ENCODE data around the gene AKAP11.

AKAP11 gene

DNA sequence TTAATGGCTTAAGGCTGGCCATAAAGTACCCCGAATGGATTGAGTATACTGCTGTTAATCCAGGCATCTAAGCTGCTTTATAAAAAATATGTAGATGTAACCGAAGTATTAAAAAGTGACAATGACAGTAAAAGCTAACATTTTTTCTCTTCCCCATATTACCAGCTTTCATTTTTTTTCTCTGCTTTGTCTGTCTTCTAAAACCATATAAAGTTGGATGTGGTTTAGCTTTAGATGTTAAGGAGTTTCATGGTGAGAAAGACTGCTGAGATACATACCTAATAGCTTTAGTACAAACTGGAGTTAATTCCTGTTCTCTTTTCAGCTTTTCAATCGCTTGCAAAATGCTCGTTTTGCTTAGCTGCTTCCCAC lies 838 bp downstream of the AKAP11 start:
- DNase-seq: peak; percentile 25

DNA sequence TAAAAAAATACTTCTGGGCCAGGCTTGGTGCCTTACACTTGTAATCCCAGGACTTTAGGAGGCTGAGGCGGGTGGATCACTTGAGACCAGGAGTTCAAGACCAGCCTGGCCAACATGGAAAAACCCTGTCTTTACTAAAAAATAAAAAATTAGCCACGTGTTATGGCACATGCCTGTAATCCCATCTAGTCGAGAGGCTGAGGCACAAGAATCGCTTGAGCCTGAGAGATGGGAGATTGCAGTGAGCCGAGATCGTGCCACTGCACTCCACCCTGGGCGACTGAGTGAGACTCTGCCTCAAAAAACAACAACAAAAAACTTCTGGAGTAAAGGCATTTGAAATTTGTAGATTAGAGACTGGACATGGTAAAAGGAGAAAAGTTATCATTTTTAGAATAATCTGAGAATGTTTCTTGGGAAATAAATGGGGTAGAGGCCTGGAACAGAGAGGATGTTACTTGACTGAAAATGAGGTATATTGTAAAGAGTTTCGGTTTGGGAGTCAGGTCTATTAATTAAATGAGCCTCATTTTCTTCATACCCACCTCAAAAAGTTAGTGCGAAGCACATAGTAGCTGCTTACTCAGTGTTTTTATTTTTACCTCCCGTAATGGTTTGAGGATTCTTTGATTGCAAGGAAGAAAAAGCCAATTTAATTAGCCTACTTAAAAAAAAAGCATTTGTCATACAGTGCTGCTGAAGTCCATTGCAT lies 2.6 kb downstream of the AKAP11 start:
- DNase-seq: no peak

GRCh38 chr13:42275098-42275471 lies 3.1 kb downstream of the AKAP11 start:
- DNase-seq: no peak

GRCh38 chr13:42275506-42275905 lies 3.6 kb downstream of the AKAP11 start:
- no peak for DNase-seq

DNA sequence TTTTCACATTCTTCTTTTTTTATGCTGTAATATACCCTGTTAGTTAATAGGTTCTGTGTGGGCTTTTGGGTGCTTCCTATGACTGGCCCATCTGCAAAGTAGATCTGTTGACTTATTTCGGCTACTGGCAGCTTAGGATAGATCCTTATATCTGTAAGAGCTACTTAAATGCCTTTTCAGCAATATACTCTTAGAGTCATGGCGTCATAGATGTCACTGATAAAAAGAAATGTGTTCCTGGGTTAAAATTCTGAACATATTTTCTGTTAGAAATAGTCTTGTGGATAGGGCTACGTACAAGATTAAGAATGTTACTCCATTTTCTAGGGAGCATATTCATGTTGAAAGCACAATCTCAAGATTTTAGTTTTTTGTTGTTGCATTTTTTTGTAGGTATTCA lies 4.7 kb downstream of the AKAP11 start:
- DNase-seq: no peak

DNA sequence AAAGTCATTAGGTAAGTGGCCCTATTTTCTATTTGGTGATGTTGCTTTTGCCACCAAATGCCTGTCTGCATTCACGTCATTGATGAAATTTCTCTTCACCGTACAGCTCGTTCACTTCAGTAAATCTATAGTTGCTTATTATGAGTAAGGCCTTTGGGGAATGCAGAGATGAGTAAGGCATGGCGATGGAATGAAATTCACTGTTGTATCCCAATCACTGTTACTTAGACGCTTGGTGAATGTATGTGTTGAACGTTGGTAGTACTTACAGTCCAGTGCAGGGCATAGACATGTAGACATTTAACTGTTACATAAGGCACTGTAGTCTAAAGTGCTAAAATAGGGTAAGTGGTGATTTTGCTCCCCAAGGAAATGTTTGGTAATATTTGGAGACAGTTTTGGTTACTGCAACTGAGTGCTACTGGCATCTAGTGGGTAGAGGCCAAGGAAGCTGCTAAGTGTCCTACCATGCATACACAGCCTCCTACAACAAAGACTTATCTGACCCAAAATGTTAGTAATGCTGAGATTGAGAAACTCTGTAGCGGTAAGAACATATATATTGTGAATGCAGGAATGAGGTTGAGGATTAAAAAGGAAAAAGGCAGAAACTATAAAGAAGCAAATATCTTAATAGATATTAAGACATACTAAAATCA lies 5.8 kb downstream of the AKAP11 start:
- DNase-seq: no peak

GRCh38 chr13:42279080-42279479 lies 7.1 kb downstream of the AKAP11 start:
- DNase-seq: no peak

- no peak for DNase-seq
Observed at GRCh38 chr13:42279986-42280385, 8.0 kb downstream of the AKAP11 start.

DNA sequence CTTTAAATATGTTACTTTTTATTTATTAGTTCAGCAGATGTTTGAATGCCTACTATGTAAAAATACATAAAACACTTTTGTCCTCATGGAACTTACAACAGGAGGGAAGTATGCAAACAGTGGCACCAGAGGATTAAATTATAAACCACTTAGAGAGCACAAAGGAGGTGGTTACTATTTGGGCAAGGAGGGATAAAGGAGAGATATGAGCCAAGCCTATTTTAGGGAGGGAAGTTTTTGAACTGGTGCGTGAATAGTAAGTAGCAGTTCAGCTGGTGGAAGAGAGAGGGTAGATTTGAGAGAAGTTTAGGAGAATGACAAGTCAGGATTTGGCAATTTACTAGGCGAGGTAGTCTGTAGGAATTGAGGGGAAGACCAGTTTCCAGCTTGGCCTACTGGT lies 8.6 kb downstream of the AKAP11 start:
- DNase-seq: no peak

GRCh38 chr13:42283574-42283973 lies 11.6 kb downstream of the AKAP11 start:
- DNase-seq: no peak

GRCh38 chr13:42284068-42284467 lies 12.1 kb downstream of the AKAP11 start:
- no peak for DNase-seq

DNA sequence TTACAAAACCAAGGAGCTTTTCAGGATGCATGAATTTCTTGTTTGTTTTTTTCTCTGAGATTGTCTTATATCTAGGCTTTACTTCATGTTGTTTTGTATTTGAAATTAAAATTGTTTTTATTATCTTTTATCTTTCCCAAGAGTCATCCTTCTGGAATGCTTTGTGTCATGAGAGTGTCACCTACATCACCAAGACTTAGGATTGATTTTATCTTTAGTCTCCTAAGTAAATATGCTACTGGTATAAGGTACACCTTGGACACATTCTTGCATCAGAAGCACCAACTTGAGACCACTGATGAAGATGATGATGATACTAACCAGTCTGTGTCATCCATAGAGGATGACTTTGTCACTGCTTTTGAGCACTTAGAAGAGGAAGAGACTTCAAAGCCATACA lies 26.4 kb downstream of the AKAP11 start:
- DNase-seq: no peak

GRCh38 chr13:42305503-42305902 lies 33.6 kb downstream of the AKAP11 start:
- no peak for DNase-seq

DNA sequence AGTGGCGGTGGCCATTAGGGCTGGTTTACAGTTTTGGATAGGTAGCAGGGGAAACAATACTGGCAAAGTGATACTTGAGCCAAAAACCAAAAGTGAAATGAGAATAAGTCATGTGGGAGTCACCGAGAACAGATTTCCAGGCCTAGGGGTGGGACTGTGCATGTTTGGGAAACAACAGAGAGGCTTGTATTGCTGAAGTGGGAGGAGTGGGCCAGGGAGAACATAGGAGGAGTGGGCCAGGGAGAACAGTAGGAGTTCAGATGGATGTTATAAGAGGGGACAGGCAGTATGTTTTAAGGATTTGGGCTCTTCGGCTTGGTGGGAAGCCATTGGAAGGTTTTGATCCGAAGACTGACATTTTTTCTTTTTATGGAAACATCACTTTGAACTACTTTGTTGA lies 35.5 kb downstream of the AKAP11 start:
- no peak for DNase-seq

GRCh38 chr13:42312817-42313431 lies 41.0 kb downstream of the AKAP11 start:
- DNase-seq: no peak

DNA sequence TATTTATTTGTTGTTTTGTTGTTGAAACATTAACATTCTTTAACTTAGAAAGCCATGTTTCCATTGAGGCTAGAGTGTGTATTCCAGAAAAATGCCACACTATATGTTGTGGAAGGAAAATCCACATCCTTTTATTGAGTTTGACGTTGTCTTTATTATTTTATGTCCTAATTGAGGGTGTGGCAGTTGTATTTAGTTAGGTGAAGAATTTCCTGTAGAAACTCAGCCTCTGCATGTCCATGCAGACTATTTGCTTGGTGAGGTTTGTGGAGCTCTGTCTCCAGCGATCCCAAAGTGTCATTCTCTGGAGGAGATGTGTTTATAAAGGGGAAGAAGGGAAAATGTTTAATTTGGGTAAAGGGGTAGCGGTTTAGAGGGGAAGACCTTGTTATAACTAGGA lies 46.6 kb downstream of the AKAP11 start:
- DNase-seq: no peak

DNA sequence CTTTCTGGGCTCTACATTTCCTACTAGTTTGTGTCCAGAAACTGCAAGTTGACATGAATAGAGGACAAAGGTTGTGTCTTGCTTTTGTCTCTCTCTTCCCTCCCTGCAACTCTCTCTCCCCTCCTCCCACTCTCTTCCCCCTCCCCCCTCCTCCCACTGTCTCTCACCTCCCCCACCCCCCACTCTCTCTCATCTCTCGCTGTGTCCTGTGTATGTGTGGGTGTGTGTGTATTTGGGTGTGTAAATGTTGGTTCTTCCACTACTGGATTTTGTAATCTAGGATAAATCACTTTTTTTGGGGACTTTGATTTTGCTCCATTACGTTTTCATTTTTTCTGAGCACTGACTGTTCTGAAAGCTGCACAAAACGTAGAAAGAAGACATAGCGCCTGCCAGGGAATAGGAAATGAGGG lies 48.4 kb downstream of the AKAP11 start:
- DNase-seq: no peak

DNA sequence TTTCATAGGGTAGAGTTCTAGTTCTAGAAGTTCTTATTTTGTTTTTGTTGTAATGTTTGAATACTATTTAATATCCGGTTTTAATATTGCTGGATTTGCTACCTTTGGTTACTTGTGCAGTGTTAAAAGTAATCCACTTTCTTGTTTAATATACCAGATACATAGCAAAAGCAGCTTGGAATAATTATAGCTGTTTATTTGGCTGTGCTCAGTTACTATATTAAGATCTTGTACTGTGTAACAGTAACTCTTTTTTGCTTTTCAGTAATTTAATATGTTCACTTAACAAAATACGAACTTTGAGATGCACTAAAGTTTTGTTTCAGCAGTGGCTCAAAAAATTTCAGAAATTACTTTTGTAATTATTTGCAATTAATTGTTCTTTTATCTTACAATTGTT lies 50.9 kb downstream of the AKAP11 start:
- no peak for DNase-seq

- DNase-seq: no peak
Observed at GRCh38 chr13:42324704-42325103, 52.8 kb downstream of the AKAP11 start.

DNA sequence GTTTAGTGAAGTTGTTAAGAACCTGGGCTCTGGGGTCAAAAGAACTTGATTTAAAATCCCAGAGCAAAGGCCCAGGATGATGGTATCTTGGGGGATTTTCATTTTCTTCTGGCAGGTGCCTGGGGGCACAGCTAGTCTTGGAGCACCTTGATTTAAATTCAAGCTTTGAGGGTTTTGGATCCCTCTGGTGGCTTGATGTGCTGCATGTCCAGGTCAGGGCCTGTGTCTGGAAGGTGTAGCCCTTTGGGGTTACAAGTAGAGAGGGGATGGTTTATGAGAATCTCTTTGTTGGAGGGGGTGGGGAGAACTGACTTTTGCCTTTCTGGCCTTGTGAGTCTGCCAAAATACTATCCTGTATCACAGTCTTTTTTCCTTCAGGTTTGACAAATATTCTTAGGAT lies 55.8 kb downstream of the AKAP11 start:
- DNase-seq: no peak

DNA sequence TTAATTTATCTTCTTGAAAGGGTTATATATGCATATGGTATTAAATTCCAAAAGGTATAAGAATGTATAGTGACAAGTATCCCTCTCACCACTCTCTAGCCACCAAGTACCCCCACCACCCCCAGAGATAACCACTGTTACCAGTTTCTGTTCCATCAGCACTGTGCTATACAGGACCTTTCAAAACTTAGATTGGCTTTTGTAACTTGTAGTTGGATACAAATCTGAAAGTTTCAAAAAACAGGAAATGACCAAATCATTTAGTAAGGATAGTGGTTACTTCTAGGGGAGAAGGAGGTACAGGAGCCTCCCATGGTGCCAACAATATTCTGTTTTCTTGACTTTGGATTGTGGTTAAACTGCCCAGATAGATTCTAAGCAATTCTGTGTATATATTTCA lies 56.7 kb downstream of the AKAP11 start:
- DNase-seq: no peak

- DNase-seq: no peak
Observed at GRCh38 chr13:42329239-42329638, 57.3 kb downstream of the AKAP11 start.

DNA sequence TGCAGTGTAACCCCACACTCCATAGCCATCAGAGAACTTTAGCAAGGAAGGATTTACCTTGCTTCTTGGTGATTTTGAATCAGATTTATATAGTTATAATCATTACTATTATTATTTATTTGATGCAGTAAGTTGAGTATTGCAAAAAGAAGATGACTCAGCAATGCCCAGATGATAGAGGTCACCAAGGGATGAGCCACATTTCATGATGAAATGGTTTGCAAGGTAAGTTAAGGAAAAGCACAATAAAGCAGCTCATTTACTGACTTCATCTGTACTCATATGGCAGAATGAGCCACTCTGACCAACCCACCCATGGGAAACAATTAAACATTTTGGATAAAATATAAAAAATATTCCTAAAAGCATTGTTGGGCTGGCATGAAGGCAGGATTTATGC lies 59.1 kb downstream of the AKAP11 start:
- DNase-seq: no peak

DNA sequence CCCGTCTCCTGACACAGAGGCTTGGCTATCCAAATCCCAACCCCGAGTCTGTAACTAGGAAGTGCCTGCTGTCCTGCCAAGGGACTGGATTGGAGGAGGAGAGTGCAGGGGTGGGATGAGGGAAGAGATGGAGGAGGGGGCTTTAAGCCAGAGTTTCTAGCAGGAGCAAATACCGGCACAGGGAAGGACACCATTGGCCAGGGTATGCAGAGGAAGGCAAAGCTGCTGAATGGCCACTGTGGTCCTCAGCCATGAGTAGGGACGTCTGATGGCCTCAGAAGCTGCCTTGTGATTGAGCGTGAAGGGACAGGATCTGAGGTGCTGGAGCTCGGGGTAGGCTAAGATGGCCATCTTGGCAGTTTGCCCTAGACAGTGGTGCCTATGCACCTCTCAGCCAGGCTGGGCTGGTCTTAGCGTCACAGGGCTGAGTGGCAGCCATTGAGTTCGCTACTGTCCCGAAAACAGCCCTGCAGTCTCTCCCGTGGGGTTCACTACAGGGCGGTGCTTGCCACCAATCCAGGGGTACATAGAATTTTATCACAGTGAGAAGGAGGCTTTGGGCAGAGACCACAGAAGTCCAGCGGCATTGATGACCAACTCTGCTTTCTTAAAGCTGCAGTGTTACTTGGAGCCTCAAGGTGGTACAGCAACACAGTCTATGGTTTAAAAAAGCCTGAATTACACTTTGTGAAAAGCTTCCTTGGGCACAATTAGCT lies 61.8 kb downstream of the AKAP11 start:
- peak; percentile 16 for DNase-seq
